H1 (cell line): ENCODE data around the gene TPP1. TPM values are rescaled to one million over a fixed set of nuclear protein-coding genes. Genes with fewer than 3 reads are reported as not detected.
A peak's percentile ranks its signal among the peaks of the same experiment; 100 is the strongest.

Experiments
- ASH2L ChIP-seq: fragments of 200-600, 300-600 bp; sonication (generic); IDR thresholded peaks from one replicate; pipeline ENCODE4 v1.7.1; 2017; ENCODE audit warnings: low read length
- CHD2 ChIP-seq: IDR thresholded peaks from 2 replicates; pipeline ENCODE4 v1.6.1; 2012; ENCODE audit warnings: low read length, improper control_type of control experiment
- CHD7 ChIP-seq: fragments of 300-600 bp; sonication (generic); IDR thresholded peaks from 2 replicates; pipeline ENCODE4 v1.7.1; 2012; ENCODE audit warnings: low read length, moderate library complexity, mild to moderate bottlenecking, inconsistent platforms; ENCODE audit not compliant: insufficient replicate concordance
- HDAC2 ChIP-seq, 2 experiments: fragments of 300-600 bp in 1 of 2; sonication (generic) in 1 of 2; IDR thresholded peaks; 2 replicates each; pipeline ENCODE4 v1.6.1; 2011 to 2012; ENCODE audit warnings: low read depth in 2 of 2, low read length in 2 of 2, mild to moderate bottlenecking in 2 of 2, moderate library complexity in 2 of 2, borderline replicate concordance in 1 of 2, inconsistent platforms in 1 of 2
- JUND ChIP-seq: IDR thresholded peaks from 2 replicates; pipeline ENCODE4 v1.6.1; 2011; ENCODE audit warnings: mild to moderate bottlenecking, improper control_type of control experiment, low read length
- KDM4A ChIP-seq: IDR thresholded peaks from one replicate; pipeline ENCODE4 v1.7.1; 2012; ENCODE audit warnings: low read depth, mild to moderate bottlenecking, moderate library complexity, low read length, inconsistent platforms; ENCODE audit not compliant: severe bottlenecking
- POU5F1 ChIP-seq: IDR thresholded peaks from 2 replicates; pipeline ENCODE4 v1.6.1; 2011; ENCODE audit warnings: low read depth, mild to moderate bottlenecking, low read length, moderate library complexity
- RBBP5 ChIP-seq: IDR thresholded peaks from 2 replicates; pipeline ENCODE4 v1.7.1; 2012; ENCODE audit warnings: low read depth, mild to moderate bottlenecking, inconsistent platforms, low read length, moderate library complexity, borderline replicate concordance
- SIN3A ChIP-seq, 2 experiments: IDR thresholded peaks in 1 of 2; conservative IDR thresholded peaks in 1 of 2; 2 replicates each; pipeline ENCODE4 v1.6.1; 2011 to 2012; ENCODE audit warnings: low read length in 2 of 2, improper control_type of control experiment in 1 of 2, low read depth in 1 of 2, mild to moderate bottlenecking in 1 of 2
- TCF12 ChIP-seq: IDR thresholded peaks from 2 replicates; pipeline ENCODE4 v1.6.1; 2011; ENCODE audit warnings: low read depth, mild to moderate bottlenecking, low read length
- polyA plus RNA-seq, 7 experiments: library from polyadenylated mRNA; depleted of rRNA in 3 of 7; stranded (reverse) in 5 of 7; unstranded in 2 of 7; fragments of >200 nt in 5 of 7; fragments of 200-250 nt in 2 of 7; gene quantifications; 1 replicate in 5 of 7; 2 replicates in 1 of 7; 4 replicates in 1 of 7; pipeline versions ENCODE4 v1.2.1 to v1.2.3, GENCODE V29; 2011 to 2013; ENCODE audit warnings: missing spikeins in 2 of 7, mixed read lengths in 2 of 7
- total RNA-seq: library from RNA; stranded (reverse); fragmentation: NEBNext Ultra II Directional; extraction: Animal tissue kit (Norgen Biotek cat#: 25700); gene quantifications from 2 replicates; pipeline ENCODE4 v1.2.1, GENCODE V29; 2021

Gene TPP1
- total and polyA plus RNA-seq, 2 of the 8 experiments (the other 6 are each of a cell fraction or from before 2014, with no cell fraction given) = 36.1 to 77.5 TPM

GRCh38 chr11:6568191-6568918 is 50.9 kb downstream of the TPP1 start (continued):
- TF ChIP-seq POU5F1 = no peak
- TF ChIP-seq CHD7 = no peak
- peak; percentile 88 to 93; a peak in 2 of 4 replicates for TF ChIP-seq SIN3A (conservative IDR thresholded peaks at IDR 0.05 in 1 of 2, IDR thresholded peaks at IDR 0.05 in 1 of 2; ENCODE audit: low read depth in 1 of 2, low read length in 2 of 2)
- no peak for TF ChIP-seq ASH2L
- TF ChIP-seq JUND = no peak
- TF ChIP-seq CHD2 = no peak
- no peak for TF ChIP-seq TCF12
- TF ChIP-seq KDM4A = no peak
- TF ChIP-seq HDAC2 (IDR thresholded peaks at IDR 0.05; ENCODE audit: borderline replicate concordance in 1 of 2, low read depth in 2 of 2, low read length in 2 of 2) = no peak
- no peak for TF ChIP-seq RBBP5
